Measurements from ENCODE around the gene KLHL26.

Gene KLHL26

DNA sequence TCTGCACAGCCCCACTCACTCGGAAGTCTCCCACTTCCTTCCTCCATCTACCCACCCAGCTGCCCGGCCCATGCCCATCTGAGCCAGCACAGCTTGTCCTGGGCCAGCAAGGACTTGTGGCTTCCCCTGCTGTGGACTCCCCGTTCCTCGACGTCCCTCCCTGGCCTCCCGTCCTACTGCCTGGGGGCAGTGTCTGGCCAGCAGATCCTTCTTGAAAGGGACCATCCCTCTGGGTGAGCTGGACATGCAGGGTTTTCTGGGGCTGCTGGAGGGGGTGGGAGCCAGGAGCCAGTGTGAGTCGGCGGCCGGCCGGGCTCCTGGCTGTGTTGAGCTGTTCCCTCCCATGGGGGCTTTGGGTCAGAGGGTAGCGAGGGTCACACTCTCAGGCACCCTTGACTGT, 73.4 kb downstream of the KLHL26 start:
- Histone ChIP-seq H3K79me2 (ENCODE audit: insufficient read depth, low read length) (peaks cover 48% of the 10 kb centered on the region), H3K4me3 (ENCODE audit: low read length, poor library complexity, severe bottlenecking) (no peak overlapping the region), H3F3A (ENCODE audit: low read depth) (no peaks in the 10 kb centered on the region), H3K27me3 (ENCODE audit: insufficient read depth, low read length, poor library complexity, severe bottlenecking) (no peaks in the 10 kb centered on the region), H3K9me3 (ENCODE audit: insufficient read depth, low read depth, low read length) (no peaks in the 10 kb centered on the region), H4K20me1 (ENCODE audit: insufficient read depth, low read length, poor library complexity, severe bottlenecking) (no peaks in the 10 kb centered on the region), H3K4me1 (ENCODE audit: insufficient read depth, low read length, poor library complexity, severe bottlenecking) (no peaks in the 10 kb centered on the region), H2AFZ (ENCODE audit: low read length) (no peak overlapping the region), H3K4me2 (ENCODE audit: low read depth, low read length, poor library complexity, severe bottlenecking) (no peak overlapping the region), H3K9me2 (replicated peaks; ENCODE audit: low read depth, low read length) (no peaks in the 10 kb centered on the region), H3K9ac (ENCODE audit: low read depth, low read length, poor library complexity, severe bottlenecking) (no peak overlapping the region), H3K36me3 (ENCODE audit: insufficient read depth, low read length) (no peaks in the 10 kb centered on the region)
- TF ChIP-seq, protein P1, sequence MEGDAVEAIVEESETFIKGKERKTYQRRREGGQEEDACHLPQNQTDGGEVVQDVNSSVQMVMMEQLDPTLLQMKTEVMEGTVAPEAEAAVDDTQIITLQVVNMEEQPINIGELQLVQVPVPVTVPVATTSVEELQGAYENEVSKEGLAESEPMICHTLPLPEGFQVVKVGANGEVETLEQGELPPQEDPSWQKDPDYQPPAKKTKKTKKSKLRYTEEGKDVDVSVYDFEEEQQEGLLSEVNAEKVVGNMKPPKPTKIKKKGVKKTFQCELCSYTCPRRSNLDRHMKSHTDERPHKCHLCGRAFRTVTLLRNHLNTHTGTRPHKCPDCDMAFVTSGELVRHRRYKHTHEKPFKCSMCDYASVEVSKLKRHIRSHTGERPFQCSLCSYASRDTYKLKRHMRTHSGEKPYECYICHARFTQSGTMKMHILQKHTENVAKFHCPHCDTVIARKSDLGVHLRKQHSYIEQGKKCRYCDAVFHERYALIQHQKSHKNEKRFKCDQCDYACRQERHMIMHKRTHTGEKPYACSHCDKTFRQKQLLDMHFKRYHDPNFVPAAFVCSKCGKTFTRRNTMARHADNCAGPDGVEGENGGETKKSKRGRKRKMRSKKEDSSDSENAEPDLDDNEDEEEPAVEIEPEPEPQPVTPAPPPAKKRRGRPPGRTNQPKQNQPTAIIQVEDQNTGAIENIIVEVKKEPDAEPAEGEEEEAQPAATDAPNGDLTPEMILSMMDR (conservative IDR thresholded peaks at IDR 0.05; ENCODE audit: low read length) = no peak
- TF ChIP-seq EZH2phosphoT487 (IDR thresholded peaks at IDR 0.05; ENCODE audit: borderline replicate concordance) = no peak

DNA sequence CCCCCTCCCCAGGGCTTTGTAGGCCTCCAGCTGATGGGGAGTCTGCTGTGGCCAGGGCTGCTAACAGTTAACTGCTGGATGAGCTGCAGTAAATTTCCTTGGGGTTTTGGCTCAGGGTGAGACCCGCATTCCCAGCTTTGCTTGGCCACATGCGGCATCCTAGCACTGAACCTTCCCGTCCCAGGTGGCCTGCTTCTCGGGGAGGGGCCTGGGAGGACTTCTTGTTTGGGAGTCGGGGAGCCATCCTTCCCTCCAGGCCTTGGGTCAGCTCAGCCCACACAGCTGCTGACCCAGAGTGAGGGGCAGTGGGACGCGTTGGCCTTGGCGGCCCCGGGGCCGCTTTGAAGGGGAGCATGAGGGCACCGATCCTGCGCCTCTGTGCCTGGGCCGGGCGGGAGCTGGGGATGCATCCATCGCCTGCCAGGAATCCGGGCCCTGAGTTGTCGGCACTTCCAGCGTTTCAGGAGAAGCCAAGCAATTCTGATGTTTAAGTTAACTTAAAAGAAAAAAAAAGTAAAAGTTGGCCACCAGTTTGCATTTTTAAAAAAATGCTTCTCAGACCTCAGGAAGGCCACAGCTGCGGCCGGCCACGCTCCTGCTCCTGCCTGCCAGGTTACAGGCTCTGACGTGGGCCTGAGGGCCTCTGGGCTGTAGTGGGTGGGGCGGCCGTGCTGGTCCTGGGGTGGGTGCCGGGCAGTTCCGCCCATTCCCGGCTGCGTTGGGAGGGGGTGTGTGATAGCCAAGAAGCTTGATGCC, 74.3 kb downstream of the KLHL26 start:
- TF ChIP-seq, protein P1 (conservative IDR thresholded peaks at IDR 0.05; ENCODE audit: low read length) = no peak
- no peak for TF ChIP-seq EZH2phosphoT487 (IDR thresholded peaks at IDR 0.05; ENCODE audit: borderline replicate concordance)

DNA sequence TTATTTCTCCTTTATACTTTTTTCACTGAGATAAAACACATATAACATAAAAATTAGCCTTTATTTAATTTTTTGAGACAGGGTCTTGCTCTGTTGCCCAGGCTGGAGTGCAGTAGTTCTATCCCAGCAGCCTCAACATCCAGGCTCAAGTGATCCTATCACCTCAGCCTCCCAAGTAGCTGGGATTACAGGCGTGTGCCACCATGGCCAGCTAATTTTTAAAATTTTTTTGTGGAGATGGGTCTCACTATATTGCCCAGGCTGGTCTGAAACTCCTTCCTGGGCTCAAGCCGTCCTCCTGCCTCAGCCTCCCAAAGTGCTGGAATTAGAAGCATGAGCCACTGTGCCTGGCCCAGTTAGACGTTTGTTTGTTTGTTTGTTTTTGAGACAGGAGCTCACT, 75.1 kb downstream of the KLHL26 start:
- no peak overlapping the region for H2AFZ ChIP-seq (ENCODE audit: low read length)
- H3K79me2 ChIP-seq (ENCODE audit: insufficient read depth, low read length) = peaks cover 45% of the 10 kb centered on the region
- H3K4me3 ChIP-seq (ENCODE audit: low read length, poor library complexity, severe bottlenecking) = no peak overlapping the region
- no peak overlapping the region for H3K4me2 ChIP-seq (ENCODE audit: low read depth, low read length, poor library complexity, severe bottlenecking)
- no peaks in the 10 kb centered on the region for H3K9me2 ChIP-seq (replicated peaks; ENCODE audit: low read depth, low read length)
- H3K9me3 ChIP-seq (ENCODE audit: insufficient read depth, low read depth, low read length) = no peaks in the 10 kb centered on the region
- no peaks in the 10 kb centered on the region for H3F3A ChIP-seq (ENCODE audit: low read depth)
- TF ChIP-seq, protein P1 (conservative IDR thresholded peaks at IDR 0.05; ENCODE audit: low read length) = no peak
- TF ChIP-seq EZH2phosphoT487 (IDR thresholded peaks at IDR 0.05; ENCODE audit: borderline replicate concordance) = no peak
- no peak overlapping the region for H3K9ac ChIP-seq (ENCODE audit: low read depth, low read length, poor library complexity, severe bottlenecking)
- H3K36me3 ChIP-seq (ENCODE audit: insufficient read depth, low read length) = no peaks in the 10 kb centered on the region
- no peaks in the 10 kb centered on the region for H4K20me1 ChIP-seq (ENCODE audit: insufficient read depth, low read length, poor library complexity, severe bottlenecking)
- no peaks in the 10 kb centered on the region for H3K27me3 ChIP-seq (ENCODE audit: insufficient read depth, low read length, poor library complexity, severe bottlenecking)
- peaks cover 3% of the 10 kb centered on the region for H3K4me1 ChIP-seq (ENCODE audit: insufficient read depth, low read length, poor library complexity, severe bottlenecking)

More for the DNA sequence above, 74.3 kb downstream of the KLHL26 start:
- Histone ChIP-seq H3K27me3 (ENCODE audit: insufficient read depth, low read length, poor library complexity, severe bottlenecking) (no peaks in the 10 kb centered on the region), H3K4me1 (ENCODE audit: insufficient read depth, low read length, poor library complexity, severe bottlenecking) (no peaks in the 10 kb centered on the region), H3K9me3 (ENCODE audit: insufficient read depth, low read depth, low read length) (no peaks in the 10 kb centered on the region), H4K20me1 (ENCODE audit: insufficient read depth, low read length, poor library complexity, severe bottlenecking) (no peaks in the 10 kb centered on the region), H3K4me3 (ENCODE audit: low read length, poor library complexity, severe bottlenecking) (no peak overlapping the region), H3K9ac (ENCODE audit: low read depth, low read length, poor library complexity, severe bottlenecking) (no peak overlapping the region), H3K79me2 (ENCODE audit: insufficient read depth, low read length) (peaks cover 51% of the 10 kb centered on the region), H3K9me2 (replicated peaks; ENCODE audit: low read depth, low read length) (no peaks in the 10 kb centered on the region), H3F3A (ENCODE audit: low read depth) (no peaks in the 10 kb centered on the region), H2AFZ (ENCODE audit: low read length) (no peak overlapping the region), H3K36me3 (ENCODE audit: insufficient read depth, low read length) (no peaks in the 10 kb centered on the region), H3K4me2 (ENCODE audit: low read depth, low read length, poor library complexity, severe bottlenecking) (no peak overlapping the region)

All from Loucy (cell line).